ENCODE measurements around the gene CRX.

DNA sequence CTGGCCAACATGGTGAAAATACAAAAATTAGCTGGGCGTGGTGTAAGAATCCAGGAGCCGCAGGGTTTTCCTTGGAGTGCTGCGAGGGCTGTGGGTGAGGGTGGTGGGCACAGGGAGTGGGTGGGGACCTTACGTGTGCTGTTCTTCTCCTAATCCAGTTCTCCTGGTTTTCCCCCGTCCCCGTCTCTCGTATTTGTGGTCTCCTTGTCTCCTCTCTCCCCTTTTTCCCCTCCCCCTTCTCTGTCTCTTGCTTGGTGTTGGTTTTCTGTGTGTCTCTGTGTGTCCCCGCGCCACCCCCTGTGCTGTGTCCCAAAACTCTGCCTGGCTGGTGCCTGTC lies 41.6 kb upstream of the CRX start:
- TF ChIP-seq, protein P1, sequence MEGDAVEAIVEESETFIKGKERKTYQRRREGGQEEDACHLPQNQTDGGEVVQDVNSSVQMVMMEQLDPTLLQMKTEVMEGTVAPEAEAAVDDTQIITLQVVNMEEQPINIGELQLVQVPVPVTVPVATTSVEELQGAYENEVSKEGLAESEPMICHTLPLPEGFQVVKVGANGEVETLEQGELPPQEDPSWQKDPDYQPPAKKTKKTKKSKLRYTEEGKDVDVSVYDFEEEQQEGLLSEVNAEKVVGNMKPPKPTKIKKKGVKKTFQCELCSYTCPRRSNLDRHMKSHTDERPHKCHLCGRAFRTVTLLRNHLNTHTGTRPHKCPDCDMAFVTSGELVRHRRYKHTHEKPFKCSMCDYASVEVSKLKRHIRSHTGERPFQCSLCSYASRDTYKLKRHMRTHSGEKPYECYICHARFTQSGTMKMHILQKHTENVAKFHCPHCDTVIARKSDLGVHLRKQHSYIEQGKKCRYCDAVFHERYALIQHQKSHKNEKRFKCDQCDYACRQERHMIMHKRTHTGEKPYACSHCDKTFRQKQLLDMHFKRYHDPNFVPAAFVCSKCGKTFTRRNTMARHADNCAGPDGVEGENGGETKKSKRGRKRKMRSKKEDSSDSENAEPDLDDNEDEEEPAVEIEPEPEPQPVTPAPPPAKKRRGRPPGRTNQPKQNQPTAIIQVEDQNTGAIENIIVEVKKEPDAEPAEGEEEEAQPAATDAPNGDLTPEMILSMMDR (IDR thresholded peaks at IDR 0.05), result no peak
- TF ChIP-seq POLR2A (IDR thresholded peaks at IDR 0.05), result no peak
